ENCODE data around the gene CRYZL1.
A peak's percentile ranks its signal among the peaks of the same experiment; 100 is the strongest.
"Not testable (repeated sequence)": the region's sequence is repeated elsewhere in the genome, so short reads cannot be mapped to it uniquely, and the experiment has no call there.

Gene CRYZL1

DNA sequence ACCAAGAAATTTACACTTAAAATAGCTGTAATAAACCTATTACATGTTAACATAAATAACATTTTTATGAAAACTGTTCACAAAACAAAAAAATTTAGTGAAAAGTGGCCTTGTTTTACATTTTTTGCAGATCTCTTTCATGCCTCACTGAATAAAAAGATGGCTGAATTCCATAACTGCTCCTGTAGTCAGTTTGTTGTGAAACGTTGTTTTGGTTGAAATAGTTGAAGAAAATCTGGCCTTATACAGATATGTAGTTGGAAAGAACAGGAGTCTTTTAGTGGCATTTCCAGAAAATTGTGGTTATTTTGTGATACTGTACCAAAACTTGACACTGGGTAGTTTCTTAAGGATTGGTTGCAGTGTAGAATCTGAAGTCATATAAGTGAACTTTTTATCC is 18.9 kb upstream of the CRYZL1 start:
- no peak for FAIRE-seq

DNA sequence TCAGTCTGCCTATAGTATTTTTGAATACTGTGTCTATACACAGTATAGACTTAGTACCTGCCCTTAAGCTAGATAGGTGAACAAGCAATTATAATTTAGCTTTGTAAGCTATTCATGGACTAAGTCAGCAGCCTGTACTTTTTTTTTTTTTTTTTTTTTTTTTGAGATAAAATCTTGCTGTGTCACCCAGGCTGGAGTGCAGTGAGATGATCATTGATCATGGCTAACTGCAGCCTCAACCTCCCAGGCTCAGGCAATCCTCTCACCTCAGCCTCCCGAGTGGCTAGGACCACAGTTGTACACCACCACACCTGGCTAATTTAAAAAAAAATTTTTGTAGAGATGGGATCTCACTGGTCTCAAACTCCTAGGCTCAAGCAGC is 18.0 kb upstream of the CRYZL1 start:
- FAIRE-seq = no peak

DNA sequence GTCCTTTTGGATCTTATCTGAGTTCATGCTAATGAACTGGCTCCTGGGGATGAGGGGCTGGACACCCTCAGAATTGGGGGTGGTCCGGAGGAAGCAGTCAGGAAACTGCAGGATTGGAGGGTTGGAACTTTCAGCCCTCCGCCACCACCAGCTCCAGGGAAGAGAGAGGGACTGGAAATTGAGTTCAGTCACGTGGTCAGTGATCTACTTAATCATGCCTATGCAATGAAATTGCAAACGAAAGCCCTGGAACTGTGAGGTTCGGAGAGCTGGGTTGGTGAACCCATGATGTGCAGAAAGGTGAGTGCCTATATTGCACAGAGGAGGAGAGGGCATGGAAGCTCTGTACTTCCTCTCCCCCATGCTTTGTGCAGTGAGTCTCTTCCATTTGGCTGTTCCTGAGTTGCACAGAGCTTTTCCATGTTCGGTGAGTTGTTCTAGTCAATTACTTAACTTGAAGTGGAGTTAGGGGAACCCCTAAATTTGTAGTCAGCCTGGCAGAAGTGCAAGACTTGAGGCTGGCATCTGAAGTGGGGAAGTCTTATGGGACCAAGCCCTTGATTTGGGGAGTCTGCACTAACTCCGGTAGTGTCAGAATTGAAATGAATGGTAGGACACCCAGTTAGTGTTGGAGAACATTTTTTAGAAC is 17.5 kb upstream of the CRYZL1 start:
- FAIRE-seq = no peak

DNA sequence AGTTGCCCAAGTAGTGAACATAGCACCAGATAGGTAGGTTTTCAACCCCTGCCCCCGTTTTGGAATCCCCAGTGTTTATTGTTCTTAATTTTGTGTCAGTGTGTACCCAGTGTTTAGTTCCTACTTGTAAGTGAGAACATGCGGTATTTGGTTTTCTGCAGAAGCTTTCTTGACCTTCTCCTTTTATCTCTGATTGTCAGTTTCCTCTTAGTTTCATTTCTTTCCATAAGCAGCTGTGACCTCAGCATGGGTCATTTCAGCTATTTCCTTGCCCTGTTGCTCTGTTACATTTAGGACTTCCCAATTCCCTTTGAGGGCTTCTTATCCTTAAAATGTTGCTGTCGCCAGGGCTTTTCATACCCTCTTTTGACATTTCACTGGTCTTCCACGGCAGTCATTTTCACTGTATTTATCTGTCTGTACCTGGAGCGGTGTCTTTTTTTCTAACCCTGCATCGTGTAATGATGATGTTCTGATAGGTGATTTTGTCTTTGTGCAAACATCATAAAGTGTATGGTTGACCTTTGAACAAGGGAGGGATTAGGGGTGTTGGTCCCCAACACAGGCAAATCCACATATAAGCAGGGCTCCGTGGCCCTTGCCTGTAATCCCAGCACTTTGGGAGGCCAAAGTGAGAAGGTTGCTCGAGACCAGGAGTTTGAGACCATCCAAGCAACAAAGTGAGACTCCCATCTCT is 15.7 kb upstream of the CRYZL1 start:
- no peak for FAIRE-seq

DNA sequence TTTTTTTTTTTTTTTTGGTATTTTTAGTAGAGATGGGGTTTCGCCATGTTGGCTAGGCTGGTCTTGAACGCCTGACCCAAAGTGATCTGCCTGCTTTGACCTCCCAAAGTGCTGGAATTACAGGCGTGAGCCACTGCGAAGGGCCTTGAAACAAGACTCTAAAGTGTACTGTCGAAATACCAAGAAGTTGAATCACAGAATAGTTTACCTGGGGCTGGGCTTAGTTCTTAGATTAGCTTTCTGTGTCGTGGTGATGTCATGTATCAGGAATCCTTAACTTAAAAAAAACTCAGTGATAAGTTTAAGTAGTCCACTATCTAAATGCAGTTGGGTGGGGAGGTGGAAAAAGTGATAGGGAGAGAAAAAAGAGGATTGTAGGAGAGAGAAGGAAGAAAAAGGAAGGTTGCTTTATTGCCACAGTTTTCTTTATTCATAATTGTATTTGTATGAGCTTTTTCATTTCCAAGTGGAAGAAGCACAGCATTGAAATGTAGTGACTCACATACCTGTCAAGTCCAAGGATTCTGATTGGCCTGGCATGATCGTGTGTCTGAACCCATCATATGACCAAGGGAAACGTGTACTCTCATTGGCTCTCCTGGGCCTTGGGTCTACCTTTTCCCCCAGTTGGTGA is 14.2 kb upstream of the CRYZL1 start:
- no peak for FAIRE-seq

DNA sequence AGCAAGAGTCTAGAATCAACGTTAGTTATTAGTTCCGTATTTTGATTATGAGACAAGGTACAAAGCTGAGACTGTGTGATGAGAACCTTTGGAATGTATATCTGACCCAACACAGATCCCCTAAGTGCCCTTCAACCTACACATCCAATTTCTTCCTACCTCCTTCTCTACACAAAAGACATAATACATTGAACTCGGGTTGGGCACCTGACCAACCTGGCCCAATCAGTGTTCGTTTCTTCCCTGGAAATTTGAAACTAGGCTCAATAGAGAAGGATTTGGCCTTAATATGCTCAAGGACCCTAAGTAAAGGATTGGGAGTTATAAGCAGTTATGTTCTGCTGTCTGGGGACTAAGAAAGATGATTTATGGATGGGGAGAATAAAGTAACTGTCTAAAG is 12.9 kb upstream of the CRYZL1 start:
- no peak for FAIRE-seq

DNA sequence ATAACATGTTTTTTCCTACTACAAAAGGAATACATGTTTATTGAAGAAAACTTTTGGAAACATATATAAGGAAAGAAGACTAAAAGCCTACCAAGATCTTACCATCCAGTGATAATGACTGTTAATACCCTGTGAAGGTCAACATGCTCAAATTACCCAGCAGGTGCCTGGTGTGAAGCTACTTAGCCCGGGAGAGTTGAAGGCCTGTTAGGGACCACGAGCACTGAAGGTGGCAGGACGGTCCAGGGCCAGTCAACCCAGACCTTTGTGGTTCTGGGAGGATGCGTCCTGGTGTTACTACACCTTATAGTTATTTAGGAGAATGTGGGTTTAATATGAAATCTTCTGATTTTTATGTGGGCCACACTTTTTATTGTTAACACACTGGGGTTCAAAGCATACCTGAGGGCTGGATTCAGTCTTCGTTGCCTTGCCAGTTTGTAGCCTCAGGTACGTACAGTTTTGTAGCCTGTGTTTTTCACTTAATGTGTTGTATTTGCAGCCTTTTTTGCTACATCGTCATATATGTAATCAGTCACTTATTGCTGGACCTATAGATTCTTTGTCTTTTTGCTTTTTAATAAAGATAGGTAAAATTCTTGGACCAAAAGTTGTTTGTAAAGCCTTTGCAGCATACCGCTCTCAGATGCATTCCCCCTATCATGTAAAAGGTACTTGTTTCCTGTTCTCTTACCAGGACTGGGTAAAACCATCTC is 10.6 kb upstream of the CRYZL1 start:
- FAIRE-seq = no peak

DNA sequence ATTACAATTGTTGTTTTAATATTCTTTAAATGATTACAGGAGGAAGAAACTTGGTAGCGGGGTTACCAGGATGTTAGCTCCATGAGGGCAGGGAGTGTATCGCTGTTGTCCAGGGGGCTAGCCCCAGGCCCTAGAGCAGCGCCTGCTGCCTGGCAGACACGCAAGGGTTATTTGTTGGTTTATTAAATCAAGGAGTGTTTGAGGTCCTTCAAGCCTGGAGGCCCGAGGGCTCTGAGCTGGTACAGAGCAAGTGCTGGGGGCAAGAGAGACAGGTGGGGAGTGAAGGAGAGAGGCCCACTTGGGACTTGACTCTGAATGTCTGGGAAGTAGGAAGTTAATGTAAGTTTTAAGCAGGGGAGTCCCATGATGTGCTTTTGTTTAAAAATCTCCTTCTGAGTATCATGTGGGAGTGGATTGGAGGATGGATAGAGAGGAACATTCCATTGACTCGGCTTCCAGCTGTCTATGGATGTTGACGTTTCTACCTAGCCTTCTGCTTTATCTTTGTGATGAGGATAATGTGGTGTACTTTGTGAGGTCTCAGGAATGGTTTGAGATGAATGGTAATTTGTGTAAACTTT is 9.5 kb upstream of the CRYZL1 start:
- no peak for FAIRE-seq

DNA sequence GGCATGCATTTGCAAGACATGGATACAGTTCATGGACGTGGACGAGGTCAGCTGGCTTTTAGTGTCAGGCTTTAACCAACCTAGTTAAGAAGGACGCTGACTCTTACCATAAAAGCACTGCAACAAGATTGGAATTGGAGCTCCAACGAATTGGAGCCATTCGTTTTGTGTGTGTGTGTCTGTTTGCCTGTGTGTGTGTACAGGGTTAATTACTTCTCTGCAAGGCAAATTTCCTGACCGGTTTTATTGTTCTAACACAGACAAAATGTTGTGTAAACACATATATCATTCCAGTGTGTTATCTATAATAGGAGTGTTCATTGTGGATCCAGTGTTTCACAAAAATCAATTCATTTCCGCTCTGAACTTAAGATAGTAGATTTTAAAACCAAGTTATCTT is 8.7 kb upstream of the CRYZL1 start:
- no peak for FAIRE-seq

DNA sequence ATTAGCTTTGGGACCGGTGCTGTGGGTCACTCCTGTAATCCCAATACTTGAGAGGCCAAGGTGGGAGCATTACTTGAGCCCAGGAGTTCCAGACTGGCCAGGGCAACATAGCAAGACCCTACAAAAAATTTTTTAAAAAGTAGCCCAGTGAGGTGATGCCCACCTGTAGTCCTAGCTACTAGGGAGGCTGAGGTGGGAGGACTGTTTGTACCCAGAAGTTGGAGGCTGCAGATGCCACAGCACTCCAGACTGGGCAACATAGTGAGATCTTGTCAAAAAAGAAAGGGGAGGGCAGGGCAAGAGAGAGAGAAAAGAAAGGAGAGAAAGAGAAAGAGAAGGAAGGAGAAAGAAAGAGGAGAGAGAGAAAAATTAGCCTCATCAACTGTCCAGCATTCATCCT is 7.0 kb upstream of the CRYZL1 start:
- no peak for FAIRE-seq

DNA sequence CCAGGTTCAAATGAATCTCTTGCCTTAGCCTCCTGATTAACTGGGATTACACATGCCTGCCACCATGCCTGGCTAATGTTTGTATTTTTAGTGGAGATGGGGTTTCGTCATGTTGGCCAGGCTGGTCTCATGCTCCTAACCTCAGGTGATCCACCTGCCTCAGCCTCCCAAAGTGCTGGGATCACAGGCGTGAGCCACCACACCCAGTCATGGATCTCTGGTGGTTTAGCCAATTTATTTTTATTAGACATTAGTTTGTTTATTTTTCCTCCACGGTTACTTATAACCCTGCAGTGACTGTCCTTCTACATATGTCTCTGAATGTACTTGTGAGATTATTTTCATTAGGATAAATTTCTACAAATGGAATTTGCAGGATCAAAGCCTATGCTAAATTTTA is 6.0 kb upstream of the CRYZL1 start:
- FAIRE-seq = no peak

DNA sequence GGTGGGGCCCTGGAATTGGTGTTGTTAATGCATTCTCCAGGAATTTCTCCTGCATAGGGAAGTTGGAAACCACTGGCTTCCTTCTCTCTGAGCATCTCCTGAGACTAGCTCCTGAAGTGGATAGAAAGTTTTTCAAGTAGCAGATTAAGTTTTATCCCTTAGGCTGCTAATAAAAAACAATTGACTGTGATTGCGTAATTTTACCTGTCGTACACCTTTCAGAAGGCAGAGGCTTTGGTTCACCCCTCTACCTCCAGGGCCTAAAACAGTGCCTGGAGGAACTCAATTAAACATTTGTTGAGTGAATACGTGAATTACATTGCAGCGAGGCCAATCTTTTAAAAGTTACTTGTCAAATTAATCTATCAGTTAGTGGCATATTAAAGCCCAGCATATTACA is 4.2 kb upstream of the CRYZL1 start:
- no peak for FAIRE-seq

DNA sequence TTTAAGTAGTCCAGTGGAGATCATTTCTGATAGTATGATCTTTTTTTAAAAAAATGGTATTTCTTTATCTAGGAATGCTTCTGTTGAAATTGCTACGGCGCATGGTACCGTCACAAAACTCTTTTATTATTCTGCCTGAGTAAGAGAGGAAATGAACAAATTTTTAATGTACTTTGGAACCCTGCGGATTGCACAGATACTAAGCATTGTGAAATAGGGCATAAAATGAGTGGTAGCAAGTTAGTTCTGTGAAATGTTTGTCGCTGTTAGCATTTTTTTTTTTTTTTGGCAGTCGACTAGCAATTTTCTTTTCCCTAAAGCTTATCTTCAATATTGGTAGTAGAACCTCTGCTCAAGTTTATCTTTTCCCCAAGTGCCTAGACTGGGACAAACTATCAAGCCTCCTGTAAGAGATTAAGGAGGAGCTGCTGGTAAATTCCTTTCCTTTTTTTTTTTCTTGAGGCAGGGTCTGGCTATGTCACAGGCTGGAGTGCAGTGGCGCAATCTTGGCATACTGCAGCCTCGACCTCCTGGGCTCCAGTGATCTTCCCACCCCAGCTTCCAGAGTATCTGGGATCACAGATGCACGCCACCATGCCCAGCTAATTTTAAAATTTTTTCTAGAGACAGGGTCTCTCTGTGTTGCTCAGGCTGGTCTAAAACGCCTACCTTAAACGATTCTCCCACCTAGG is 3.0 kb upstream of the CRYZL1 start:
- FAIRE-seq = no peak

DNA sequence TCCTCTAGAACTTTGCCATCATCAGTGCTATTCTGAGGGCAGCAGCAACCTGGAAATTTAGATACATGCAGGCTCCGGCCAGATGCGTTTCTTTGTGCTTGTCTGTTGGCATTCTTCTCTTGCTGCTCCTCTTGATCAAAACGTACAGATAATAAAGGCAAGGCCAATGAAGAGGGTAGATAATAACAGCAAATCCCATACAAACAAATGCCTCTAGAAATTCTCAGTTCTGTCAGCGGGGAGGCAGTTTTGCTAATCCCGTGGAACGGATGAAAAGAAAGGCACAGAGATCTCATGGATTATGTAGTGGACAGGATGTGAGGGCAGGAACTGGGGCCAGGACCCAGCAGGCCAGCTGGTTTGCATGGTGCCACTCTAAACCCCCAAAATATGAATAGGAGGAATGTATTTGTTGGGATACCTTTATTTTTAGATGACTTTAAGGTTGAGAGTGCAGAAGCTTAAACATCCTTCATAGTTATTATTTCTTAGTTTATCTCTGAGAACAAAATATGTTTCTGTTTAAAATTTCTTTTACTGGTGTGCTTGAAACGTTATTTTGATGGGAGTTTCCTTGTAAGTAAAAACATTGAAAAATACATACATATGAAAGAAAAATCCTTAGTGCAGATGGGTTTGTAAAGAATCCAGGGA is 2.2 kb upstream of the CRYZL1 start:
- peak; percentile 28 for FAIRE-seq

DNA sequence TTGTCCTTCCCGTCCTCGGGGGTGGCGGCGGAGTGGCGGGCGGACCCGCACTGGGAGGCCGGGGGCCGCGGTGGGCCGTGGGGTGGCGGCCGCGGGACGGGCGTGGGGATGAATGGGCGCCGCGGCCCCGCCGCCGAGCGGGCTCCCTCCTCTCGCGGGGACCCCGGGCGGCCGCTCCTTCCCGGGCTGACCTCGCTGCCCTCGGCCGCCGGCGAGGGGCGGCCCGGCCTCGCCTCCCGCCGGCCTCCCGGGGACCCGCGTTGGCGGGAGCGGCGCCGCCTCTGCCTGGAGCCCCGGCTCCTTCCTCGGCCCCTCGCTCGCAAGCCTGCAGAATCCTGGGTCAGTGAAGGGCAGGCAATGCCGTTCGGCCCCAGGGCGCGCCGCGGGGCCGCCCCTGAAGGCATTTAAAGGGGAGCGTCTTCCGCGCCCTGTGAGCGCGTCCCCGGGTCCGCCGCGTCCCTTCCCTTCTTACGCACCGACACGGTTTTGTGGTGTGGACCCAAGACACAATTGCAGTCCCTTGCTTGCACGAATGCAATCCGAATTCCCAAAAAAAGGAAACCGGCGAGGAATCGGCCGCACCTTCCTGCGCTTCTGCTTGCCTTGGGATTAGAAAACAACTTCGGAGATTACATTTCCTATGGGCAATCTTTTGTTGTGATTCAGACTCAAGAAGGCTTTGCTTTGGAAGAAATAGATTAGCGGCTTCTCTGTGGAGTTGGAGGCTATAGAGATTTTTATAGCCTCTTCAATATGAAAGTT is 1.5 kb upstream of the CRYZL1 start:
- no peak for FAIRE-seq

DNA sequence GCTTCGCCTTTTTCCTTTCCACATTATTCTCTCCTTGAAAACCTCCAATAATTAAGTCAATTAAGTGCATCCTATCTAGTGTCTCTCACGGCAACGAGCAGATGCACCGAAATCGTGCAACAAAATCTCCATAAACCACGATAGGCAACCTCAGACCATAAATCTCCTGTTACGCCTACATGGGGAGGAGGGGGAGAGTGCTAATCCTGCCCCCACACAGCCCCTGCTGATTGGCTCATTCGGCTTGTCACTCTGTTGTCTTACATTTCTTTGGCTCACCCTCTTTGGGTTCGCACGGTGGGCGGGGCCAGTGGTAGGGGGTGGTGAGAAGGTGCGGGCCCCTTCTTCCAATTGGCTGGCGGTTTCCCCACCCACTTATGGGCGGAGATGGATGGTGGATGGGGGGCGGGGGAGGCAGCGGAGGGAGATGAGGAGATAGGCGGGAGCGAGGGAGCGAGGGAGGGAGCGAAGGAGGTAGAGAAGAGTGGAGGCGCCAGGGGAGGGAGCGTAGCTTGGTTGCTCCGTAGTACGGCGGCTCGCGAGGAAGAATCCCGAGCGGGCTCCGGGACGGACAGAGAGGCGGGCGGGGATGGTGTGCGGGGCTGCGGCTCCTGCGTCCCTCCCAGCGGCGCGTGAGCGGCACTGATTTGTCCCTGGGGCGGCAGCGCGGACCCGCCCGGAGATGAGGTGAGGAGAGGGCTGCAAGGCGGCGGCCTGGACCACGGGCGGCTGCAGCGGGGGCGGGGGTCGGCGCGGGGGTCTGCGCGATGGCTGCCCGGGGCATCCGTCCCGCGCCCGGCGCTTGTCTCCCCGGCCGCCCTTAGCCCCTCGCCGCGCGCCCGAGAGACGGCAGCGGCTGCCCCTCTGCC is 720 bp upstream of the CRYZL1 start, which contains the start of gene ITSN1:
Gene ITSN1 (plus strand): TSS at position 475 of the 869 bp plus-strand sequence. CDS start 76,328 bp downstream, outside the sequence.
- peak; percentile 93 for FAIRE-seq

DNA sequence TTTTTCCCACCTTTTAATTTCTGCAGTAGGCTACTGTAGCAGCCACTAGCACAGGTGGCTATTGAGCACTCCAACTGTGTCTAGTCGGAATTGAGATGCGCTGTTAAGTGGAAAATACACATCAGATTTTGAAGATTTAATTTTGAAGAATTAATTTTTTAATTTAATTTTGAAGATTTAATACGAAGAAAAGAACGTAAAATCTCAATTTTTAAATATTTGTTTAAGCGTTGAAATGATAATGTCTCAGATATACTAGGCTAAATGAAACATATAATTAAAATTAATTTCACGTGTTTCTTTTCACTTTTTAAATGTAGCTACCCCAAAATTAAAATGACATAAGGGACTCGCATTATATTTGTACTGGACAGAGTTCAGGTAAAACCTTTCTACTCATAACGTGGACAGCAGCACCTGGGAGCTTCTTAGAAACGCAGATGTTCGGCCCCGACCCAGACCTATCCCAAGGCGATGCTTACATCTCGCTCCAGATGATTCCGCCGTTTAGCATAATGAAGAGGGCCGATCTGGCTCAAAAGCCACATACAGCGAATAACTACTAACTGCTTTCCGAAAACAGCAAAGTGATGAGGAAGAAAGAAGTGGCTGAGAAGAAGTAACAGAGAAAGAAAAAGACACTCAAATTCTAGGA is 717 bp downstream of the CRYZL1 start:
- FAIRE-seq = no peak

DNA sequence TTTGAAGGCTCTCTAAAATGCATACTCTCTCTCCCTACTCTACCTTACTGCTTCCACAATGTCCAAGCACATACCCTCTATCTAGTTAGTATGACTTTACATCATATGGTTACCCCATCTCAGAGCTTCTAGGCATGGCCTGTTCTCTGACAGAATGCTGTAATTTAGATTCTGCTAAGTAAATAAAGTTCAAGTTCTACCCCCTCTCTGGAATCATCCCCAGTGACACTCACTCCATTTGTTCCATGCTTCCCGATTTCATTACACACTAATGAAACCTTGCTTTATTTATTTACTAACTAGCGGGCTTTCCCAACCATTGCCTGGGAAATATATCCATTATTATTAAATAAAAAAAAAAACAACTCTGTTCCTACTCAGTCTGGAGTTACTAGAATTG is 7.3 kb downstream of the CRYZL1 start:
- FAIRE-seq = no peak

DNA sequence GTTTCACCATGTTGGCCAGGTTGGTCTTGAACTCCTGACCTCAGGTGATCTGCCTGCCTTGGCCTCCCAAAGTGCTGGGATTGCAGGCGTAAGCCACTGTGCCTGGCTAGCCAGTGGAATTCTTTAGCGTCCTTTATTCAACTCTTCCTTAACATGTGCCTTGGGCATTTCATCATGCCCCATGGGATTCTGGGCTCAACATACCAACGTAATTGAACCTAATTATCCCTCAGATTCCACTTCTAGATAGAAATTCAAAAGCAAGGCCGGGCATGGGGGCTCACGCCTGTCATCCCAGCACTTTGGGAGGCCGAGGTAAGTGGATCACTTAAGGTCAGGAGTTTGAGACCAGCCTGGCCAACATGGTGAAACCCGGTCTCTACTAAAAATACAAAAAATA is 15.4 kb downstream of the CRYZL1 start:
- not testable (repeated sequence) for FAIRE-seq

DNA sequence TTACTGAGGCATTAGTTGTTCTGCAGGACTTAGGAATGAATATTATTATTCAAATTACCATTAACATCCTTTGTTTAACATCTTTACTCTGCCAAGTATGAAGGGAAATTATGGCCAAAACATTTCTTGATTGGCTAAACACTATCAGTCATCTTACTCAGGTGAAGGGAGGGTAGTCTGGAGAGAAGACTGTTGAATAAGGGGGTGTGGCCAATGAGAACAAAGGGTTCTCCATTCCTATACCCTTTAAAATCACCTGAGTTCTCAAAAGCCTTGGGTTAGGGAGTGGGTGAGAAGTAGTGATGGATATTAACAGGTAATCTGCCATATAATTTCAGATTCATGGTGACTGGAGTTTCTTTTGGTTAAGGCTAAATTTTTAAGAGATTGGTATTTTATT is 19.3 kb downstream of the CRYZL1 start:
- no peak for FAIRE-seq

All from colon (tissue), 2 donors.